ENCODE measurements around the gene ITGBL1. TPM values are rescaled to one million over a fixed set of nuclear protein-coding genes. Genes with fewer than 3 reads are reported as not detected.

The ITGBL1 gene
- total RNA-seq, 4 donors from 2014 or later, result 26.4 to 81.4 (median 76.1) TPM

DNA sequence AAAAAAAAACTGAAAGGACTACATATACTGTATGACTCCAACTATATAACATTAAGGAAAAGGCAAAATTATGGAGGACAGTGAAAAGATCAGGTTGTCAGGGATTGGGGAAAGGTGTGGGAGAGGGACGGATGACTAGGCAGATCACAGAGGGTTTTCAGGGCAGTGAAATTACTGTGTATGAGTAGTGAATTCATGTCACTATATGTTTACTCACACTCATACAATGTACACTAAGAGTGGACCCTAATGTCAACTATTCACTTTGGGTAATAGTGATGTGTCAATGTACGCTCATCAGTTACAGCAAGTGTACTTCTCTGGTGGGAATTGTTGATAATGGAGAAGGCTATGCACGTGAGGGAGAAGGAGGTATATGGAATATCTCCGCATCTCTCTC is 144.3 kb downstream of the ITGBL1 start:
- Histone ChIP-seq H3K4me3 (no peak overlapping the region), H3K27ac (no peak overlapping the region), H3K36me3 (no peaks in the 10 kb centered on the region), H3K4me1 (no peaks in the 10 kb centered on the region), H3K27me3 (no peaks in the 10 kb centered on the region), H3K9me3 (peaks cover 0 to 10% (median 0%) of the 10 kb centered on the region in 4 donors)
- DNase-seq (ENCODE audit: low spot score in 2 of 2), result no peak
- 87 to 93% methylated on average over 4 of the region's 4 CpGs for WGBS, 2 donors
- TF ChIP-seq EP300 (IDR thresholded peaks at IDR 0.05) (no peak), POLR2A (IDR thresholded peaks at IDR 0.05) (no peak)
- TF ChIP-seq, protein P1, sequence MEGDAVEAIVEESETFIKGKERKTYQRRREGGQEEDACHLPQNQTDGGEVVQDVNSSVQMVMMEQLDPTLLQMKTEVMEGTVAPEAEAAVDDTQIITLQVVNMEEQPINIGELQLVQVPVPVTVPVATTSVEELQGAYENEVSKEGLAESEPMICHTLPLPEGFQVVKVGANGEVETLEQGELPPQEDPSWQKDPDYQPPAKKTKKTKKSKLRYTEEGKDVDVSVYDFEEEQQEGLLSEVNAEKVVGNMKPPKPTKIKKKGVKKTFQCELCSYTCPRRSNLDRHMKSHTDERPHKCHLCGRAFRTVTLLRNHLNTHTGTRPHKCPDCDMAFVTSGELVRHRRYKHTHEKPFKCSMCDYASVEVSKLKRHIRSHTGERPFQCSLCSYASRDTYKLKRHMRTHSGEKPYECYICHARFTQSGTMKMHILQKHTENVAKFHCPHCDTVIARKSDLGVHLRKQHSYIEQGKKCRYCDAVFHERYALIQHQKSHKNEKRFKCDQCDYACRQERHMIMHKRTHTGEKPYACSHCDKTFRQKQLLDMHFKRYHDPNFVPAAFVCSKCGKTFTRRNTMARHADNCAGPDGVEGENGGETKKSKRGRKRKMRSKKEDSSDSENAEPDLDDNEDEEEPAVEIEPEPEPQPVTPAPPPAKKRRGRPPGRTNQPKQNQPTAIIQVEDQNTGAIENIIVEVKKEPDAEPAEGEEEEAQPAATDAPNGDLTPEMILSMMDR (IDR thresholded peaks at IDR 0.05), result no peak

DNA sequence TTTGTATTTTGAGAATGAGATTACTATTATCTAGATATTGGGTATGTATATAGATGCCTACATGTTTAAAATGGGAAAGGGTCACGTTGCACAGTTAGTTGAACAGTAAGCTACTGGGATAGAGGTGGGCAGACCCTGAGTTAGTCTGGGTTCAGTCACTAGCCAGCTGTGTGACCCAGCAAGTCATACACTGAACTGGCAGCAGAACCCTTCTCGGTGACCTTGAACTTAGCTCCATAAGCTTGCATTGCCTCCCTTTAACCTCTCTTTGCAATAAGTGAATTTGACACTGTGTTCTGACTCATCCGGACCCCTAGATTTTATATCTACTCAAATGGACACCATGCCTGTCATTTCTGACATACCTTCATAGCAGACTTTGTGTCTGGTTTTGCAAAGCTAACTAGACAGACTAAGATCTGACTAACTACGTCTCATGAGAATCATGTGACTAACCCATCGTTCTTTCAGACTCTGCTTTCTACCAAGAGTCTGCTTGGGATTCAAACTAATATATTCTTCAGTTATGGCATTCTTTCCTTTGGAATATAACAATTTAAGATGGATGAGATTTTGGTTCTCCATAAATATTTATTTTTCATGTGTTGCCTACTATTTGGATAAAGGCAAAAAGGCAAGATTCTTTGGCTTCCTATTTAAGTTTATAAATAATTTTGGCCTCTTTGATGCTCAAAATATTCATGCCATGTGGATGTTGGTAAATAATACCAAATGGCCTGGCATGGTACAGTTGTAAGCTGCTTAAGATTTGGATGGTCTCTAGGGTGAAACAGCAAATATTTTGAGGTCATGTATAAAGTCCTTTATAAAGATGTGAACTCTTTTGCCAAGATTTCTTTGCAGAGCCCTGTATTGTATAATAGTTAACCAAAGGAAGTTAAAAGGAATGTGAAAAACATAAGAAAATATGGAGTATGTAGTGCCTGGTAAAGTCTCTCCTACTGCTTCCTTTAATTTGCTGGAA is 159.3 kb downstream of the ITGBL1 start:
- 85 to 86% methylated on average over 5 of the region's 5 CpGs for WGBS, 2 donors
- no peak overlapping the region for H3K27ac ChIP-seq
- no peaks in the 10 kb centered on the region for H3K27me3 ChIP-seq
- no peaks in the 10 kb centered on the region for H3K9me3 ChIP-seq
- no peak for DNase-seq (ENCODE audit: low spot score in 2 of 2)
- H3K4me3 ChIP-seq, result no peak overlapping the region
- H3K4me1 ChIP-seq, result no peaks in the 10 kb centered on the region
- H3K36me3 ChIP-seq, result no peaks in the 10 kb centered on the region
- TF ChIP-seq, protein P1 (IDR thresholded peaks at IDR 0.05), result no peak
- TF ChIP-seq EP300 (IDR thresholded peaks at IDR 0.05) (no peak), POLR2A (IDR thresholded peaks at IDR 0.05) (no peak)

DNA sequence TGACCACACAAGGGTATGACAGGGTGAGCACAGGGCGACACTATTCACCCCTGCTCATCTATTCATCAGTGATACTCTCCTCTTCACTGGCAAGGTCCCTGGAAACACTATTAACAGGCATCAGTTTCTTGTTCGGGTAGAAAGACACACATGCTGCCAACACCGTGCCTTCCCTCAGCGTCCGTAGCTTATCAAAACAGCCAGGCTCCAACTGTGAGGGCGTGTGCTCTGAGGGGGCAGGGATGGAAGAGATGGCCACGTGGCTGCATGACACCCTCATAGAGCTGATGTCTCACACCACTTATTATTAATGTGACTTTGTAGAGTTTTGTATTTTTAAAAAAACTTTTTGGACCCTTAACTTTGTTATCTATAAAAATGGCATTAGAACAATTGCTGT is 160.3 kb downstream of the ITGBL1 start:
- 60 to 70% methylated on average over 7 of the region's 7 CpGs for WGBS, 2 donors
- Histone ChIP-seq H3K27ac (no peak overlapping the region), H3K4me3 (no peak overlapping the region), H3K4me1 (no peaks in the 10 kb centered on the region), H3K36me3 (no peaks in the 10 kb centered on the region), H3K9me3 (no peaks in the 10 kb centered on the region), H3K27me3 (no peaks in the 10 kb centered on the region)
- TF ChIP-seq, protein P1 (IDR thresholded peaks at IDR 0.05), result no peak
- DNase-seq (ENCODE audit: low spot score in 2 of 2), result no peak

DNA sequence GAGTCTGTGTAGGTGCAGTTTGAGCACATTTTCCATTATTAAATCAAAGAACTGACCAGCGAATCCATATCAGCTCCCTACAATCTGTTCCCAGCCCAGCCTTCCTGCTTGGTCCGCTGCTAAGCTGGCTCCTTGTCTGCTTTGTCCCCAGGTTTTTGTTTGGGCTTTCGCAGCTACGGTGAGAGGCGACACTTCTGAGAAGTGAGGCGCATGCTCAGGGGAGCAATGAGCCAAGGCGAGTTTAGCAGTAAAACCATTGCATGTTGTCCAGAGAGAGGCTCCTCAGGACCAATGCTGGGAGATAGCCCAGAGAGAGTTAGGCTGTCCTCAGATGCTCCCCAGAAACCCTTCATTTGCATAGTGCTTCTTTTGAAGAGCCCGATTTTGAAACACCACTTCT is 162.0 kb downstream of the ITGBL1 start:
- no peak overlapping the region for H3K27ac ChIP-seq
- no peaks in the 10 kb centered on the region for H3K9me3 ChIP-seq
- H3K4me3 ChIP-seq, result no peak overlapping the region
- 91 to 92% methylated on average over 8 of the region's 8 CpGs for WGBS, 2 donors
- H3K36me3 ChIP-seq, result no peaks in the 10 kb centered on the region
- no peak for DNase-seq (ENCODE audit: low spot score in 2 of 2)
- H3K27me3 ChIP-seq, result no peaks in the 10 kb centered on the region
- H3K4me1 ChIP-seq, result no peaks in the 10 kb centered on the region
- no peak for TF ChIP-seq EP300 (IDR thresholded peaks at IDR 0.05)

DNA sequence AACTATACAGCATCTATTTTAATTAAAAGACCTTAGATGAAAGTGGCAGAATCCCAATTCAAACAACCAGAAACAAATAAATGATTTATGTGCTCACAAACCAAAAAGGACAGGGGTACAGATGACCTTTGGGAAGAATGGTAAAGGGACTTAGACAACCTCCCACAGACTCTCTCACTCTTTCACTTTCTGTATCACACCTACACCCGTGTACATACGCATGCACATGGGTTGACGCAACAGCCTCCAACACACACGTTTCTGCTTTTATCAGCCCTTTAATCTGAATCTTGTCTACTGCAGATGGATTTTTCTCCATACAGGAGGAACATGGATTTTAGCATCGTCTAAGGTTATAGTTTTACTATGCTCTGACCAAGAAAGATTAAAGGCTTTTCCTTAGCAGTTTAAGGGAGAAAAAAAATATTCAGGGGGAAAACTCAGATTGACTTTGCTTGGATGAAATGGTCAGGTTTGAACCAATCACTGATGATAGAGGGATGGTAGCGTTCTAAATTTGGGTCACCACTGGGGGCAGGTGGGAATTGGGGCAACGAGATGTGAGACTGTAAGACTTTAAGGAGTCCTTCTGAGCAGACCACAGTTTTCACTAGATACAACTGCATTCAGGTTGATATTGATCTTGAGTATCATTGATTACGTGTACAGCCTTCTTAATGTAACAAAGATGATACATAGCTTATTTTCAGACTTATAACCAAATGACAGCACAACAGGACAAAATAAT is 166.1 kb downstream of the ITGBL1 start:
- Histone ChIP-seq H3K9me3 (no peaks in the 10 kb centered on the region), H3K27ac (no peak overlapping the region), H3K4me1 (peaks cover 0 to 3% (median under 1%) of the 10 kb centered on the region in 4 donors), H3K36me3 (no peaks in the 10 kb centered on the region), H3K4me3 (no peak overlapping the region), H3K27me3 (no peaks in the 10 kb centered on the region)
- WGBS, 2 donors, result 82 to 91% methylated on average over 8 of the region's 8 CpGs
- TF ChIP-seq POLR2A (IDR thresholded peaks at IDR 0.05) (no peak), EP300 (IDR thresholded peaks at IDR 0.05) (no peak)
- TF ChIP-seq, protein P1 (IDR thresholded peaks at IDR 0.05), result no peak
- no peak for DNase-seq (ENCODE audit: low spot score in 2 of 2)

Measured in tibial nerve (tissue), 4 donors.